ENCODE measurements around the gene KIF23. TPM values are rescaled to one million over a fixed set of nuclear protein-coding genes. Genes with fewer than 3 reads are reported as not detected.

Gene KIF23
- total RNA-seq, 1 experiment from 2014 or later, result 100 TPM

DNA sequence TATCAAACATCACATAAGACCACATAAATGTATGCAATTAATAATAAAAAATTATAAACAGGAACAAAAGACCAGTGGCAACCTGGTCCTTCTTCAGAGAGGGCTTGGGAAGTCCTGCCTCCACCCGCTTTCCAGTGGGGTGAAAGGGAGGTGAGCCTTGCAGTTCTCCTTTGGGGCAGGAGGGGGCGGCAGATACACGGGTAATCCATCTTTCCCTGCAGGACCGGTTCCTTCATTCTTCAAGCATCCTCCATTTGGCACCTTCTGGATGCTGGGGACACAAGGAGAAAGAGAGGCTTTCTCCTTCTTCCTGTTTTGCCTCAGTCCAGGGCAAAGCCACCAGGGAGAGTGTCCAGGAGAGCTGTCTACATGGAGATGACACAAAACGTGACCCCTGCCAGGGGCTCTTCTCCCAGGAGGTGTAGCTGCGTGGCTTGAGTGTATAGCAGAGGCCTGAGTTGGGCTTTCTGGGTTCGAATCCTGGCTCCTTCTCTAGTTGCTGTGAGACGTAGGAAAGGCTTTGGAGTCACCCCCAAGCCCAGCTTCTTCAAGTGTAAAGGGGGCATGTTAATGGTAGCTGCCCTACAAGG is 61.7 kb downstream of the KIF23 start:
- no peak overlapping the region for H2AFZ ChIP-seq

DNA sequence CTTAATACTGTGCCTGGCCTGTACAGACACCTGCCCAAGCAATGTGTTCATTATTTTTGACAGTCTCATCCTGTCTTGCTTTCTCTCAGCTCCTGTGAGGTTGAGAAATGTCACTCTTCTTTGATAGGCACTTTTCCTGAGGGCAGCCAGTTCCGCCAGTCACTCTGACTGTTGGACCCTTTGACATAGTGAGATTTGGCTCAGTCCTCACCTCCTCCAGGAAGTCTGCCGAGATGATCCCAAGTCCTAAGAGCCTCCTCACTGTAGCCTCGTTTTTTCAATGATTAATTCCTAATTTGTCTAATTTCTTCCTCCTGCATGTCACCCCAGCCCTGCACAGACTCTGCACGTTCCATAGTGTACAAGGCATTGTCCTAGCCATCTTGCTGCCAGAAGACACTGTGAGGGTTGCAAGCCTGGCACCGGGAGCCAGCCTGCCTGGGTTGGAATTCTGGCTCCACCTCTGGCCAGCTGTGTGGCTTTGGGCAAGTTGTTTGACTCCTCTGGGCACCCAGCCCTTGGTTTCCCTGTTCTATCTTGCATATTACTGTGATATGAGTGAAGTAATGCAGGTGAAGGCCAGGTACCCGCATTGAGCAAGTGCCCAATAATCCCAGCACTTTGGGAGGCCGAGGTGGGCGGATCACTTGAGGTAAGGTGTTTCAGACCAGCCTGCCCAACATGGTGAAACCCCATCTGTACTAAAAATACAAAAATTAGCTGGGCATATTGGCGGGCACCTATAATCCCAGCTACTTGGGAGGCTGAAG is 62.7 kb downstream of the KIF23 start:
- CTCF ChIA-PET, result interaction anchor here (0.7 kb wide), 2 partner anchors 77 to 914 kb away, joined by 5 to 20 read pairs; no protein-coding TSS in a partner anchor

More for the DNA sequence above, 61.7 kb downstream of the KIF23 start:
- peaks cover 10% of the 10 kb centered on the region for H3F3A ChIP-seq (ENCODE audit: insufficient read depth, low read depth)
- H3K9me2 ChIP-seq (ENCODE audit: insufficient read depth), result no peaks in the 10 kb centered on the region
- POLR2A ChIA-PET (ENCODE audit: unreplicated experiment), result no interaction called here
- H3K79me2 ChIP-seq (ENCODE audit: low read depth), result no peaks in the 10 kb centered on the region
- no peak overlapping the region for H3K4me3 ChIP-seq
- CTCF ChIA-PET, result interaction anchor here (0.7 kb wide), 2 partner anchors 129 to 915 kb away, joined by 3 to 5 read pairs; no protein-coding TSS in a partner anchor
- intact Hi-C loops (cut with micrococcal nuclease; ENCODE audit: unreplicated experiment), result loop anchor here (1.0 to 5.0 kb wide), 3 partner anchors 119 to 1106 kb away; no protein-coding TSS in a partner anchor
- H4K20me1 ChIP-seq (ENCODE audit: insufficient read depth), result no peaks in the 10 kb centered on the region
- no peaks in the 10 kb centered on the region for H3K9me3 ChIP-seq (ENCODE audit: insufficient read depth, low read depth)
- H3K27ac ChIP-seq, result no peak overlapping the region
- H3K4me2 ChIP-seq, result no peak overlapping the region
- DNase-seq, result peak; percentile 67 to 82
- no TSS peak for BruUV-seq (replicated peaks)
- no peak for TF ChIP-seq EZH2 (IDR thresholded peaks at IDR 0.05; ENCODE audit: low read depth)
- TF ChIP-seq, protein P1, sequence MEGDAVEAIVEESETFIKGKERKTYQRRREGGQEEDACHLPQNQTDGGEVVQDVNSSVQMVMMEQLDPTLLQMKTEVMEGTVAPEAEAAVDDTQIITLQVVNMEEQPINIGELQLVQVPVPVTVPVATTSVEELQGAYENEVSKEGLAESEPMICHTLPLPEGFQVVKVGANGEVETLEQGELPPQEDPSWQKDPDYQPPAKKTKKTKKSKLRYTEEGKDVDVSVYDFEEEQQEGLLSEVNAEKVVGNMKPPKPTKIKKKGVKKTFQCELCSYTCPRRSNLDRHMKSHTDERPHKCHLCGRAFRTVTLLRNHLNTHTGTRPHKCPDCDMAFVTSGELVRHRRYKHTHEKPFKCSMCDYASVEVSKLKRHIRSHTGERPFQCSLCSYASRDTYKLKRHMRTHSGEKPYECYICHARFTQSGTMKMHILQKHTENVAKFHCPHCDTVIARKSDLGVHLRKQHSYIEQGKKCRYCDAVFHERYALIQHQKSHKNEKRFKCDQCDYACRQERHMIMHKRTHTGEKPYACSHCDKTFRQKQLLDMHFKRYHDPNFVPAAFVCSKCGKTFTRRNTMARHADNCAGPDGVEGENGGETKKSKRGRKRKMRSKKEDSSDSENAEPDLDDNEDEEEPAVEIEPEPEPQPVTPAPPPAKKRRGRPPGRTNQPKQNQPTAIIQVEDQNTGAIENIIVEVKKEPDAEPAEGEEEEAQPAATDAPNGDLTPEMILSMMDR (conservative IDR thresholded peaks at IDR 0.05), result peak; percentile 87
- no peaks in the 10 kb centered on the region for H3K36me3 ChIP-seq (ENCODE audit: low read depth)
- H3K4me1 ChIP-seq (replicated peaks; ENCODE audit: insufficient read depth), result peaks cover 4% of the 10 kb centered on the region; the same call in 1 of the 2 replicates
- no peaks in the 10 kb centered on the region for H3K27me3 ChIP-seq (ENCODE audit: insufficient read depth, low read depth)

DNA sequence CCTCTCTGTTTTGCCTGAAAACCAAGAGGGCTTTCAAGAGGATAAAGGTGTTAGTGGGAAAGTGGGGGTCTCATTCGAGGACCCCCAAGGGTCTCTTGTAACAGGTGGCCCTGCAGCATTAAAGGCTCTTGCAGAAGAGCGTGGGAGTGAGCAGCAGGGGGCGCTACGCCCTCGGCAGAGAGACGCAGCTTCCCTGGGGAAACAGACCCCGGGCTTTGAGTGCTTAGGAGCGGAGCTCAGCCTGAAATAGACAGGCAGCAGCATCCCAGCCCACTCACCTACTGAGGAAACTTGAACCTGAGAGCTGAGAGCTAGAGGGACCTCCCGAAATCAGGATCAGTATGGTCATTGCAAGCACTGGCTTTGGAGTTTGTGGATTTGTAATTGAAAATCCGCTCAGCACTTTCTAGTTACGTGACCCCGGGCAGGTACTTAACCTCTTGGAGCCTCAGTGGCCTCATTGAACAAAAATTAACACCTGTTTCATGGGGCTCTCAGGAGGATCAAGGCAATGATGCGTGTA is 64.2 kb downstream of the KIF23 start:
- DNase-seq, result peak in 1 of 2 experiments; percentile 42
- H3K4me1 ChIP-seq (replicated peaks; ENCODE audit: insufficient read depth), result peaks cover 27% of the 10 kb centered on the region
- peaks cover 33% of the 10 kb centered on the region for H3F3A ChIP-seq (ENCODE audit: insufficient read depth, low read depth)
- H4K20me1 ChIP-seq (ENCODE audit: insufficient read depth), result no peaks in the 10 kb centered on the region
- TF ChIP-seq, protein P1 (conservative IDR thresholded peaks at IDR 0.05), result peak; percentile 92
- TF ChIP-seq EZH2 (IDR thresholded peaks at IDR 0.05; ENCODE audit: low read depth), result no peak
- no peaks in the 10 kb centered on the region for H3K27me3 ChIP-seq (ENCODE audit: insufficient read depth, low read depth)
- H3K79me2 ChIP-seq (ENCODE audit: low read depth), result no peaks in the 10 kb centered on the region
- no peak overlapping the region for H3K27ac ChIP-seq
- POLR2A ChIA-PET (ENCODE audit: unreplicated experiment), result interaction anchor here (0.6 kb wide), 1 partner anchor 265 kb away, joined by 3 read pairs; no protein-coding TSS in a partner anchor
- no peak overlapping the region for H3K4me2 ChIP-seq
- no TSS peak for BruUV-seq (replicated peaks)
- no peaks in the 10 kb centered on the region for H3K9me2 ChIP-seq (ENCODE audit: insufficient read depth)
- intact Hi-C loops (cut with micrococcal nuclease; ENCODE audit: unreplicated experiment), result loop anchor here (1.0 to 5.0 kb wide), 2 partner anchors 520 to 1104 kb away; no protein-coding TSS in a partner anchor
- CTCF ChIA-PET, result interaction anchor here (0.6 to 0.9 kb wide), 6 partner anchors 84 to 1160 kb away, joined by 3 to 6 read pairs (median 3); no protein-coding TSS in a partner anchor
- H3K36me3 ChIP-seq (ENCODE audit: low read depth), result no peaks in the 10 kb centered on the region
- no peak overlapping the region for H3K4me3 ChIP-seq
- H2AFZ ChIP-seq, result no peak overlapping the region
- H3K9me3 ChIP-seq (ENCODE audit: insufficient read depth, low read depth), result no peaks in the 10 kb centered on the region

More for the DNA sequence above, 62.7 kb downstream of the KIF23 start:
- Histone ChIP-seq H3F3A (ENCODE audit: insufficient read depth, low read depth) (peaks cover 19% of the 10 kb centered on the region), H3K4me3 (no peak overlapping the region), H3K4me2 (no peak overlapping the region), H3K79me2 (ENCODE audit: low read depth) (no peaks in the 10 kb centered on the region), H3K27me3 (ENCODE audit: insufficient read depth, low read depth) (no peaks in the 10 kb centered on the region), H3K9me2 (ENCODE audit: insufficient read depth) (no peaks in the 10 kb centered on the region), H2AFZ (no peak overlapping the region), H3K4me1 (replicated peaks; ENCODE audit: insufficient read depth) (peaks cover 12% of the 10 kb centered on the region), H4K20me1 (ENCODE audit: insufficient read depth) (no peaks in the 10 kb centered on the region), H3K9me3 (ENCODE audit: insufficient read depth, low read depth) (no peaks in the 10 kb centered on the region), H3K27ac (no peak overlapping the region), H3K36me3 (ENCODE audit: low read depth) (no peaks in the 10 kb centered on the region)
- no TSS peak for BruUV-seq (replicated peaks)
- DNase-seq, result no peak
- intact Hi-C loops (cut with micrococcal nuclease; ENCODE audit: unreplicated experiment), result loop anchor here (1.0 to 5.0 kb wide), 3 partner anchors 118 to 1105 kb away; no protein-coding TSS in a partner anchor
- POLR2A ChIA-PET (ENCODE audit: unreplicated experiment), result no interaction called here
- TF ChIP-seq EZH2 (IDR thresholded peaks at IDR 0.05; ENCODE audit: low read depth), result no peak
- TF ChIP-seq, protein P1 (conservative IDR thresholded peaks at IDR 0.05), result no peak
